Umbilical cord (tissue), 2 donors: ENCODE data around the gene FABP3. TPM values are rescaled to one million over a fixed set of nuclear protein-coding genes. Genes with fewer than 3 reads are reported as not detected.
"Not testable (repeated sequence)": the region's sequence is repeated elsewhere in the genome, so short reads cannot be mapped to it uniquely, and the experiment has no call there.

Source experiments
- DNase-seq: peaks from one replicate; pipeline ENCODE4 v3.0.0-alpha.2; 2015; ENCODE audit warnings: low spot score
- total RNA-seq: library from RNA; depleted of rRNA; stranded (reverse); fragments of >200 nt; gene quantifications from one replicate; pipeline ENCODE4 v1.2.3, GENCODE V29; 2014; ENCODE audit warnings: low replicate concordance; ENCODE audit not compliant: insufficient read depth

FABP3 gene
- total RNA-seq, 1 donor from 2014 or later = 15.9 TPM

GRCh38 chr1:31398246-31398645 lies 25.4 kb upstream of the FABP3 start:
- DNase-seq = no peak

- DNase-seq = no peak
These were observed 24.7 kb upstream of the FABP3 start for GRCh38 chr1:31397360-31398095.

GRCh38 chr1:31396633-31397351 lies 23.9 kb upstream of the FABP3 start:
- no peak for DNase-seq

- peak; percentile 81 for DNase-seq
These were observed 21.8 kb upstream of the FABP3 start for GRCh38 chr1:31394584-31395193.

- DNase-seq = no peak
These were observed 20.6 kb upstream of the FABP3 start for GRCh38 chr1:31393463-31393862.

GRCh38 chr1:31390071-31390470 lies 17.2 kb upstream of the FABP3 start:
- peak; percentile 80 for DNase-seq

- no peak for DNase-seq
These were observed 16.7 kb upstream of the FABP3 start for GRCh38 chr1:31389616-31390015.

- no peak for DNase-seq
These were observed 14.7 kb upstream of the FABP3 start for GRCh38 chr1:31387612-31388011.

- DNase-seq = not testable (repeated sequence)
These were observed 13.8 kb upstream of the FABP3 start for GRCh38 chr1:31386576-31387243.

GRCh38 chr1:31383967-31384366 lies 11.1 kb upstream of the FABP3 start:
- DNase-seq = no peak

GRCh38 chr1:31382379-31382989 lies 9.6 kb upstream of the FABP3 start:
- DNase-seq = no peak

- no peak for DNase-seq
These were observed 8.8 kb upstream of the FABP3 start for GRCh38 chr1:31381394-31382294.

GRCh38 chr1:31380181-31380580 lies 7.3 kb upstream of the FABP3 start:
- no peak for DNase-seq

GRCh38 chr1:31378001-31378400 lies 5.1 kb upstream of the FABP3 start:
- no peak for DNase-seq

- no peak for DNase-seq
These were observed 4.5 kb upstream of the FABP3 start for GRCh38 chr1:31377364-31377863.

GRCh38 chr1:31376375-31377134 lies 3.7 kb upstream of the FABP3 start:
- peak; percentile 99 for DNase-seq

- peak; percentile 82 for DNase-seq
These were observed 1.8 kb upstream of the FABP3 start for GRCh38 chr1:31374511-31375196.

GRCh38 chr1:31373897-31374486 lies 1.1 kb upstream of the FABP3 start:
- DNase-seq = no peak

GRCh38 chr1:31372751-31373055 lies 173 bp downstream of the FABP3 start:
- peak; percentile 18 for DNase-seq
